MG63 (cell line): ENCODE data around the gene PSAP. TPM values are rescaled to one million over a fixed set of nuclear protein-coding genes. Genes with fewer than 3 reads are reported as not detected.
A peak's percentile ranks its signal among the peaks of the same experiment; 100 is the strongest.

Source experiments
- DNase-seq: peaks from one replicate; pipeline ENCODE4 v3.0.0-alpha.2; 2020
- H3K27me3 ChIP-seq: fragments of 250-450 bp; sonication (Bioruptor Pico); 2 replicates; pipeline ENCODE4 v1.5.1; 2020; ENCODE audit warnings: mild to moderate bottlenecking, moderate library complexity
- H3K36me3 ChIP-seq: fragments of 250-450 bp; sonication (Bioruptor Pico); 2 replicates; pipeline ENCODE4 v1.5.1; 2020; ENCODE audit warnings: mild to moderate bottlenecking, moderate library complexity
- H3K4me3 ChIP-seq: fragments of 250-450 bp; sonication (Bioruptor Pico); 2 replicates; pipeline ENCODE4 v1.5.1; 2020; ENCODE audit warnings: mild to moderate bottlenecking, moderate library complexity
- H3K9me3 ChIP-seq: fragments of 250-450 bp; sonication (Bioruptor Pico); 2 replicates; pipeline ENCODE4 v1.5.1; 2020; ENCODE audit warnings: mild to moderate bottlenecking, moderate library complexity
- total RNA-seq: library from RNA; depleted of rRNA; stranded (reverse); fragments of >200 nt; shearing (Covaris generic); gene quantifications from 2 replicates; pipeline ENCODE4 v1.2.3, GENCODE V29; 2014; ENCODE audit warnings: low replicate concordance

Gene PSAP
- total RNA-seq, 1 experiment from 2014 or later: 682 TPM

DNA sequence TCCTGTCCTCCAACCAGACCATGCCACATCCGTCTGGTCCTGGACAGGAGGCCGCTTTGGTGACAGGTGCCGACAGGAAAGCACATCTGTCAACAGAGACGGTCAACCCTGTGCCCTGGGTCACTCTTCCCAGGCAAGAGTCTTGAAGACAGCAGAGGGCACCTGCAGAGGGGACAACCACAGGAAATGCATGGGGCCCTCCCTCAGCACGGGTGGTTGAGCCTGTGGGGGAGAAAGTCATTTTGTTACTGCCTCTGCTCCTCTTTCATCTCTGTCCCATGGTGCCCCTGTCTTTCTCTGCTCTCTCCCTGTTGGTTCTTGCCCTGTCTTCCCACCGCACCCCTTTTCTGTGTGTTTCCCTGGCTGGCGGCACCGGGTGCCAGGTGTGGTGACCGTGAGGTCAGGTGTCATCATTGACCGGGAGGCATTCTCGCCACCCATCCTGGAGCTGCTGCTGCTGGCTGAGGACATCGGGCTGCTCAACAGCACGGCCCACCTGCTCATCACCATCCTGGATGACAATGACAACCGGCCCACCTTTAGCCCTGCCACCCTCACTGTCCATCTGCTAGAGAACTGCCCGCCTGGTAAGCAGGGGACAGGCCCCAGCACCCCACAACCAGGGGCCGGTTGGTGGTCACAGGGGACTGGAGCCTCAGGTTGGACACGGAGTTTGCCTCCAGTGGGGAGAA is 60.2 kb downstream of the PSAP start:
- no peak overlapping the region for H3K4me3 ChIP-seq
- no peak for DNase-seq
- no peaks in the 10 kb centered on the region for H3K27me3 ChIP-seq
- H3K36me3 ChIP-seq: no peaks in the 10 kb centered on the region
- H3K9me3 ChIP-seq: no peaks in the 10 kb centered on the region

DNA sequence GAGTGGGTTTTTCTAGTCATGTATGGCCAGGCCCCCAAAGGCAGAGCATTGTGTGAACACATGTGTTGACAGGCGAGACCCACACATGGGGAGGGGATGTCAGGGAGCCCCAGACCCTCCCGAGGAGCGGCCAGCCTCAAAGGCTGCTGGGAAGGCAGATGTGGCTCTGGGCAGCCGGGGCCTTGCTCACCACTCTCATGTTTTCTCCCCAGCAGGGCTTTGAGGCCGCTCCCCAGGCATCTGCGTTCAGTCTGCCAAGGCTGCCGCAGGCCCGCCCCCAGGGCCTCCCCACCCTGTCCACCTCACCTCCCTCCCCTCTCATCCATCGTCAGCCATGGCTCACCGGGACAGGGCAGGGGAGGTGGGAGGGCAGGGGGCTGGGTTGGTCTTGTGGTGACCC is 61.2 kb downstream of the PSAP start:
- Histone ChIP-seq H3K36me3 (no peaks in the 10 kb centered on the region), H3K4me3 (no peak overlapping the region), H3K9me3 (no peaks in the 10 kb centered on the region), H3K27me3 (no peaks in the 10 kb centered on the region)
- DNase-seq: no peak

DNA sequence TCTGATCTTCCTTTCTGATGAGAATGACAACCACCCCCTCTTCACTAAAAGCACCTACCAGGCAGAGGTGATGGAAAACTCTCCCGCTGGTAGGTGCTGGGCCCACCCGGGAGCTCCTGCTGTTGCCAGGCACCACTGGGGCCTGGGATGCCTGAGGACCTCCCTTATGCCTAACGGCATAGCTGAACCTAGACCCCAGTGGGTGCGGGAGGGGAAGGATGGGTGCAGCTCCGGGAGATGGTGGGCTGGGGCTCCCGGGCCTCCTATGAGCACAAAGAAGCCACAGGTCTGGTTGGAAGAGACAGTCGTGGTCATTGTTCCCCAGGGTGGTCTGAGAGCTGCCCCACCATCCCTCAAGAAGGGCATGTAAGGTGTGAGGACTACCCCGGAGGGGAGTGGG is 62.1 kb downstream of the PSAP start:
- no peak overlapping the region for H3K4me3 ChIP-seq
- H3K27me3 ChIP-seq: no peaks in the 10 kb centered on the region
- DNase-seq: no peak
- H3K36me3 ChIP-seq: no peaks in the 10 kb centered on the region
- H3K9me3 ChIP-seq: no peaks in the 10 kb centered on the region

DNA sequence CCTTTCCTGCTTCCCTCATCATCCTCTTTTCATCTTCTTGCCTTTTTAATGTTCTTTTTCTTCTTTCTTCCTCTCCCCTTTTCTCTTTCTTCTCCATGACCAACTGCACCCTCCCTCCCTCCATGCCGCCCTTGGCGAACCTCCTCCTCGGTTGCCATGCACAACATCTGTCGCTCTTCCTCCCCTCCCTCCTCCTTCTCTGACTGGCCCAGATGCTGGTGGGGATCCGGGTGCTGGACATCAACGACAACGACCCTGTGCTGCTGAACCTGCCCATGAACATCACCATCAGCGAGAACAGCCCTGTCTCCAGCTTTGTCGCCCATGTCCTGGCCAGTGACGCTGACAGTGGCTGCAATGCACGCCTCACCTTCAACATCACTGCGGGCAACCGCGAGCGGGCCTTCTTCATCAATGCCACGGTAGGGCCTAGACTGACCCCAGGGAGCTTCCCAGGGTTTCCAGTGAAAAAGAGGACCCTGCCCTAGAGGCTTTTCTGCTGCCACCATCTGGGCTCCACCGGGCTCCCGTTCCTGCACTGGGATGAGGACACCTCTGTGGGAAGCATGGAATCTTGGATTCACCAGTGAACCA is 66.3 kb downstream of the PSAP start:
- no peak for DNase-seq

DNA sequence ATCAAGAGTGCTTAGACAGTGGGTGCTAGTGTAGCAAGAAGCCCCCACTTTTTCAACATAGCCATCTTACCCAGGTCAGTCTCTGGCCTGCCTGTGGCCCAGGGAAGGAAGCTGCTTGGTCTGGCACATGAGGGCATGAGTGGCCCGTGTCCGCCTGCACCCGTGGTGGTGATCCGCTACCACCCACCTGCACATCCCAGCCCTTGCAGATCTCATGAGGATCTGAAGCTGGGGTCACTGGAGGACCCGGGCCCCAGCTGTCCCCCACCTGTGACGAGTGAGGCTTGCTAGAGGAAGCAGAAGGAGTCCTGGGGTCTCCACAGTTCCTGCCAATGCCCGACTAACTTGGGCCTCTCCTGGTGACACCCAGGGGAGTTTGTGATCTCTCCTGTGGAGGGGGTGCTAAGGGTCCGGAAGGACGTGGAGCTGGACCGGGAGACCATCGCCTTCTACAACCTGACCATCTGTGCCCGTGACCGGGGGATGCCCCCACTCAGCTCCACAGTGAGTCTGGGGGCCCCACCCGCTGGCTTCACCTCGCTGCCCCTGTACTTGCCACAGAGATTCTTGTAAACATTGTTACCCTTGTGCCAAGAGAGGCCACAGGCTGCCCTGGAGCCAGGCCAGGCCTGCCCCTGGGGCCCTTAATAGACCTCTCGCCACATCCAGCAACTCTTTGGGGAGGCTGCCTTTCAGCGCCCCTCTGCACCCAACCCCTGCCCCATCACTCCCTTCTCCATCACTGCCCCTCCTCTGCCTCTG is 67.0 kb downstream of the PSAP start:
- Histone ChIP-seq H3K27me3 (no peaks in the 10 kb centered on the region), H3K4me3 (no peak overlapping the region), H3K36me3 (no peaks in the 10 kb centered on the region), H3K9me3 (no peaks in the 10 kb centered on the region)
- DNase-seq: no peak

More for the DNA sequence above, 66.3 kb downstream of the PSAP start:
- no peak overlapping the region for H3K4me3 ChIP-seq
- H3K9me3 ChIP-seq: no peaks in the 10 kb centered on the region
- H3K36me3 ChIP-seq: no peaks in the 10 kb centered on the region
- H3K27me3 ChIP-seq: no peaks in the 10 kb centered on the region

DNA sequence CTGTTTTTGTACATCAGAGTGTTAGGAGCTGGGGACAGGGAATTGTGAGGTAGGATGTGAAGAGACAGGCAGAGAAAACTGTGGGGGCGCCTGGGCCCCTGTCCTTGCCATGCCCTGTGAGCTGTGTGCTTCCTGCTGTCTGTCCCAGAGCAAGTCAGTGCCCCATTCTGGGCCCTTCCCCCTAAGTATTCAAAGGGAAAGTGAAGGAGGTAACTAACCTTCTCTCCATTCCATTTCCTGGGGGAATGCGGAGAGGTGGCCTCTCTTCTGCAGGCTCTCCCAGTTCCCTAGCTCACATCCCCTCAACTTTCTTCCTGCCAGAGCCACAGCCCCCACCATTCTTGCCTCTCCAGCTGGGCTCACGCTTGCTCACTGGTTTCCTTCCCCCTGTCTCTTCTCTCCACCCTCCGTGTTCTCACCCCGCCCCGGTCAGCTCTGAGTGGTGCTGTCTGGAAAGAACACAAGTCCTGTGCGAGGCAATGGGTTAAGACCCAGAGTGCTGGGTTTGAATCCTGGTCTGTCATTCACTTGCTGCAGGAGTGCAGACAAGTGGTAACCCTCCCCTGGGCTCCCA is 68.0 kb downstream of the PSAP start:
- H3K4me3 ChIP-seq: no peak overlapping the region
- no peaks in the 10 kb centered on the region for H3K9me3 ChIP-seq
- H3K27me3 ChIP-seq: no peaks in the 10 kb centered on the region
- no peak for DNase-seq
- no peaks in the 10 kb centered on the region for H3K36me3 ChIP-seq

DNA sequence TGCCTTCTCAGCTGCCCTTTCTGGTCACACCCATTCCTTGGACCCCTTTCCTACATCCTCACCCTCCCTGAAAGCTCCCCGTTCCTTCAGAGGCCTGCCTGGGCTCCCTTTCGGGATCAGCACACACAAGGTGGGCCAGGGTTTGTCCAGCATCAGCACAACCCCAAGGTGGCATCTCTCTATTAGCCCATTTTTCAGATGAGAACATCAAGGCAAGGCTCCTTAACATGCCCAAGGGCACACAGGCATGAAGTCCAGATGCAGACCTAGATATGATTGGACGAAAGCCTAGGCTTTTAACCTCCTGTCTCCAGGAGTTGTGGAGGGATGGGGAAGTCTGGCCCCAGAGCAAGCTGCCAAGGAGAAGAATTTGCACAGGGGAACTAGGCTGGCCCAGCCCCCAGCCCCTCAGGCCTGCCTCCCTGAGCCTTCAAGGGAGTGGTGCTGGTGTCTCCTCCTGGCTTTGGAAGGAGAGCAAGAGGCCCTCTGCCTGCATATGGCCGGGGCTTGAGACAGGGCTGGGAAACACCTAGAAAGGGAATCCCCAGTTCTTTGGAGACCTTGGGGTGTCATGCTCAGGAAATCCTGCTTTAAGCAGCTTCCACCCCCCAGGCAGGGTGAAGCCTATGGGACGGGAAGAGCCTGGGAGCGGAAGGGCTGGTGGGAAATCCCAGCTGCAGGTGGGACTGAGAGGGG is 68.7 kb downstream of the PSAP start:
- H3K36me3 ChIP-seq: no peaks in the 10 kb centered on the region

DNA sequence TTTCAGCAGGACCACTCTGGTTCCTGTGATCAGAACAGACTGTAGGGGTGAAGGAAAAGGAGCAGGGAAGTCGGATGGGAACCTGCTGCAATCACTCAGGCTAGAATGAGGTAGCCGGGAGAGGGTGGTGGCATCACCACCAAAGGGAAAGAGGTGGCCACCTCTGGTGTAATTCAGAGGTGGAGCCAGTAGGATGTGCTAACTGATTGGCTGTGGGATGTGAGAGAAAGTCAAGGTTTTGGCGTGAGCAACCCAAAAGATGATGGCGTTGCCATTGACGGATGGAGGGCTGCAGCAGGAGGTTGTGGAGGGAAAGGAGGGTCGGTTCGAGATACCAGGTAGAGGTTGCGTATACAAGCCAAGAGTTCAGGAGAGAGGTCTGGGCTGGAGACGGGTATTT is 70.3 kb downstream of the PSAP start:
- H3K27me3 ChIP-seq: no peaks in the 10 kb centered on the region
- no peak overlapping the region for H3K4me3 ChIP-seq
- DNase-seq: no peak
- no peaks in the 10 kb centered on the region for H3K9me3 ChIP-seq
- no peaks in the 10 kb centered on the region for H3K36me3 ChIP-seq

More for the DNA sequence above, 68.7 kb downstream of the PSAP start:
- no peak overlapping the region for H3K4me3 ChIP-seq
- H3K27me3 ChIP-seq: no peaks in the 10 kb centered on the region
- DNase-seq: no peak
- H3K9me3 ChIP-seq: no peaks in the 10 kb centered on the region

DNA sequence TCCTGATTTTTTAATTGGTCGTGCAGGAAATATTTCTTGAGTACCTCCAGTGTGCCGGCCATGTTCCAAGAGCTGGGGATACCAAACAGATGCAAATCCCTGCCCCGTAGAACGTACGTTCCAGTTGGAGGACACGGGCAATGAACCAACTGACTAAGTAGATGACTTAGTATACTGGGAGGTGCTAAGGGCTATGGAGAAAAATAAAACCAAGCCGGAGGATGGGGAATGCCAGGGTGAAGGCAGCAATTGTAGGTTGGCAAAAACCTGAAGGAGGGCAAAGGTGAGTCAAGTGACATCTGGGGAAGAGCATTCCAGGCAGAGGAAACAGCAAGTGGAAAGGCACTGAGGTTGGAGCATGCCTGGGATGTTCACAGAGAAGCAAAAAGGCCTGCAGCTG is 70.9 kb downstream of the PSAP start:
- no peak for DNase-seq

DNA sequence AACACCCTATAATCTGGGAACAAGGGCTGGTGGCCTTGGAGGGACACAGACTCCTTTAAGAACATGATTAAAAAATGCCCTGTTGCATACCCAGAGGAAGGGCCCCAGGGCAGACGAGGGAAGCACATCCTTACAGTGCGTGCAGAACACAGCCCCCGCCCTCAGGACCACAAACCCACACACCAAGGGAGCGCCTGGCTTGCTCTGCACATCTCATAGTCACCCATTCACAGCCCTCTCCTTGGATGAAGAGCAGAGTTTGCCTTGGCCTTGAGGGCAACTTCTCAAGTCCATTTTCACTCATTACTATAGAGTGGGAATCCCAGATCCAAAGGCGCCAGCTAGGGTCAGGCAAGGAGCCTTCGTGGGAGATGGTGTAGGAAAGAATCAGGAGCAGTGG is 71.4 kb downstream of the PSAP start:
- no peaks in the 10 kb centered on the region for H3K36me3 ChIP-seq
- no peaks in the 10 kb centered on the region for H3K27me3 ChIP-seq
- no peak for DNase-seq
- H3K9me3 ChIP-seq: no peaks in the 10 kb centered on the region
- H3K4me3 ChIP-seq: no peak overlapping the region

More for the DNA sequence above, 70.9 kb downstream of the PSAP start:
- no peaks in the 10 kb centered on the region for H3K27me3 ChIP-seq
- no peaks in the 10 kb centered on the region for H3K9me3 ChIP-seq
- H3K36me3 ChIP-seq: no peaks in the 10 kb centered on the region
- H3K4me3 ChIP-seq: no peak overlapping the region

DNA sequence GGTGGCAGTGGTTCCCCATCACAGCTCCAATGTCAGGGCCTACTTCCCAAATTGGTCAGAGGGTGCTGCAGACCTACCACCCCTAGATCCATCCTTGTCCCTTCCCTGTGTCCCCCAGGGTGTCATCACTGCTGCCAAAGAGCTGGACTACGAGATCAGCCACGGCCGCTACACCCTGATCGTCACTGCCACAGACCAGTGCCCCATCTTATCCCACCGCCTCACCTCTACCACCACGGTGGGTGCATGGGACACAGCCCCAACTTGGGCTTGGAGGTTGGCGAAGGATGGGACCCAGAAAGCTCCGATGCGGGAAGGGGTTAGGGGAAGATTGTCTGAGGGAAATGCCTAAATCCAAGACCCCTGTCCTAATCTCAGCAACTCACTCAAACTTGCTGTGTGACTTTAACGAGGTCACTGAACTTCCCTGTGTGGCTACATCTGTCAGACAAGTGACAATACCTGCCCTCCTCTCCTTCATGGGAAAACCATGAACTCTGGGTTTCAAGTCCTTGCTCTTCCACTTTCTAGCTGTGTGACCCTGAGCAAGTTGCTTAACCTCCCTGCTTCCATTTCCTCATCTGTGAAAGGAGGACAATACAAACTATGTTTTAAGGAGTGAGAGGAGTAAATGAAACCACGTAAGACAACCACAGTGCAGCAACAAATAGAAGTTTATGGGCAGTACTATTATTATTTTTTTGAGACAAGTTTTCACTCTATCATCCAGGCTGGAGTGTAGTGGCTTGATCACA is 72.8 kb downstream of the PSAP start:
- H3K36me3 ChIP-seq: no peaks in the 10 kb centered on the region

DNA sequence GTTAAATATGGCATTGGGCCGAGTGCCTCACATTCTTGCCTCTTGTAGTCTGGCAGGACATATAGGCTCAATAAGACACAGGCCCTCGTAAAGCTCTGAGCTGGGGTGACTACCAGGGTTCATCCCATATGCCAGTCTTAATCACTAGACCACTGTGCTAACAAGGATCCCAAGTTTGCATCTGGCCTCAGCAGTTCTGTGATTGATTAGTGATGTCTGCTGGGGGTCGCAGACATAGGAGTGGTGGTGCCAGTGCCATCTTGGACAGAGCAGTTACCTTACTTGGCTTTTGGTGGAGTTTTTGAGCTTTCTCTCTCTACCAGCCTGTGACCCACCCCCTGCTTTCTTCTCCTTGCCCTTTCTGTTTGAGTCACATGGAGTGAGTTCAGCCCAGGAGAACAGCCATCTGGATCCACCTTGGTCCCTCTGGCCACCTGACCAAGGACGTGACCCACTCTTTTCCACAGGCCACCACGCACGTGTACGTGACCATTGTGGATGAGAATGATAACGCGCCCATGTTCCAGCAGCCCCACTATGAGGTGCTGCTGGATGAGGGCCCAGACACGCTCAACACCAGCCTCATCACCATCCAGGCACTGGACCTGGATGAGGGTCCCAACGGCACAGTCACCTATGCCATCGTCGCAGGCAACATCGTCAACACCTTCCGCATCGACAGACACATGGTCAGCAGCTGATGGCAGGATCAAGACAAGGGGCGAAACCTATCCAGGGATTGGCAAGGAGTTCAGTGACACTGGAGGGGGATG is 73.7 kb downstream of the PSAP start:
- no peak overlapping the region for H3K4me3 ChIP-seq
- DNase-seq: no peak
- H3K9me3 ChIP-seq: no peaks in the 10 kb centered on the region
- H3K36me3 ChIP-seq: no peaks in the 10 kb centered on the region
- no peaks in the 10 kb centered on the region for H3K27me3 ChIP-seq

More for the DNA sequence above, 72.8 kb downstream of the PSAP start:
- no peak overlapping the region for H3K4me3 ChIP-seq
- no peak for DNase-seq
- no peaks in the 10 kb centered on the region for H3K27me3 ChIP-seq
- H3K9me3 ChIP-seq: no peaks in the 10 kb centered on the region

DNA sequence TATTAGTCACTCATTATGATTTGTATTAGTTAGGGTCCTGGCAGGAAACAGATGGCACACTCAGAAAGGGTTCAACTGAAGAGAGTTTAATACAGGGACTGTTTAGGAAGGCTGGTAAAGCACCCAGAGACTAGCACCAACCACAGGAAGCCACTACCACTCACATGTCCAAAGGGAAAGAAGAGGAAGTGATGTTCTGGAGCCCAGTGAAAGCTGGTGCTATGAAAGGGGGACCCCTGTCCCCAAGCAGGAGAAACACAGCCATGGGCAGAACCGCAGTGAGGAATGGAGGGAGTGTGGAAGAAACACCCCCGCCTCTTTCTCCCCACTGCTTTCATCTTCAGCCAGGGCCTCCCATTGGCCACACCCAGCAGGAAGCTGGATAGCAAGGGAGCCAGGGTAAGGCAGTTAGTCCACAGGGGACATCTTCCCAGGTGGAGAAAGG is 74.5 kb downstream of the PSAP start:
- Histone ChIP-seq H3K27me3 (no peaks in the 10 kb centered on the region), H3K4me3 (no peak overlapping the region)
- no peak for DNase-seq

DNA sequence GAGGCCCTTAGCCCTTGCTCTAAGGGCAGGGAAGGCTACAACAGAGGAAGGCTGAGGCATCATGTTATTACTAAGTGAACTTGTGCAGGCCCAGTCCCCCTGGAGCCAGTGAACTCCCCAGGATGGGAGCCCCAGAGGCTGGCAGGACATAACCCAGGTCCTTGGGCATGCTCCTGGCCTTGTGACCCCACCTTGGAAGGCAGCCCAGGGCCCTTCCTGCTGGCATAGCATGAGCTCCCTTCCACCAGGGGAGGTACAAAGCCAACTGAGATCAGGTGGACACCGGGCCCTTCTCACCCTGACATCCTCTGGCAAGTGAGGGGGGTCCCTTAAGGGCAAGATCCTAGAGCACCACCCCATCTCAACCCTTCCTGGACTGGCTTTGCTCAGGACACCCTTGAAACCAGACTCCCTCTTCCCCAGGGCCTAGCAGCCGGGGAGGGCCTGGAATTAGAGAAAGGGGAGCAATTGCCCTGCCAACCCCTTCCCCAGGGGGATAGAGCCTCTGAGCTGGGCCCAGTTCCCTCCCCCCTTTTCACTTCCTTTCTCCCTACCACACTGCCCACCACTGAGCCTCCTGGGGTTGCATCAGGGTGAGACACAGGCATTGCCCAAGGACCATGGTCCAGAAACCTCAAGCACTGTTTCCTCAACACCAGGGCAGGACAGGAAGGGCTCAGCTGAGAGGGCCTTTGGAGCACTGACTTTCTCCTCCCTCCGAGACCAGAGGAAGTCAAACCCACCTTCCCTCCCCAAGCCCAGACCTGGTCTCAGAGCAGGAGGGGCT is 75.9 kb downstream of the PSAP start:
- Histone ChIP-seq H3K27me3 (no peaks in the 10 kb centered on the region), H3K9me3 (no peaks in the 10 kb centered on the region), H3K36me3 (no peaks in the 10 kb centered on the region; the same call in 1 of the 2 replicates), H3K4me3 (no peak overlapping the region)
- peak; percentile 43 for DNase-seq

More for the DNA sequence above, 74.5 kb downstream of the PSAP start:
- no peaks in the 10 kb centered on the region for H3K9me3 ChIP-seq
- H3K36me3 ChIP-seq: no peaks in the 10 kb centered on the region
